OCI-LY7 (cell line): ENCODE data around the gene ELMO1.

Experiments used
- CTCF ChIP-seq: fragments of 200-600 bp; sonication (generic); conservative IDR thresholded peaks from 2 replicates; pipeline ENCODE4 v1.5.1; 2014; ENCODE audit warnings: mild to moderate bottlenecking, antibody characterized with exemption, low read length, moderate library complexity, mixed read lengths
- EZH2phosphoT487 ChIP-seq: fragments of 200-600 bp; sonication (generic); IDR thresholded peaks from 2 replicates; pipeline ENCODE4 v1.6.1; 2018; ENCODE audit warnings: low read depth, borderline replicate concordance, mild to moderate bottlenecking, mixed run types, antibody characterized with exemption, low read length, moderate library complexity, mixed read lengths

GRCh38 chr7:37382546-37383088 is 66.0 kb downstream of the ELMO1 start:
- TF ChIP-seq CTCF, result no peak
- TF ChIP-seq EZH2phosphoT487, result no peak
